LoVo (cell line): ENCODE data around the gene PCGF2.

Experiments
- DNase-seq: peaks from one replicate; pipeline ENCODE4 v3.0.0-alpha.2; 2016; ENCODE audit warnings: low spot score

PCGF2 gene

DNA sequence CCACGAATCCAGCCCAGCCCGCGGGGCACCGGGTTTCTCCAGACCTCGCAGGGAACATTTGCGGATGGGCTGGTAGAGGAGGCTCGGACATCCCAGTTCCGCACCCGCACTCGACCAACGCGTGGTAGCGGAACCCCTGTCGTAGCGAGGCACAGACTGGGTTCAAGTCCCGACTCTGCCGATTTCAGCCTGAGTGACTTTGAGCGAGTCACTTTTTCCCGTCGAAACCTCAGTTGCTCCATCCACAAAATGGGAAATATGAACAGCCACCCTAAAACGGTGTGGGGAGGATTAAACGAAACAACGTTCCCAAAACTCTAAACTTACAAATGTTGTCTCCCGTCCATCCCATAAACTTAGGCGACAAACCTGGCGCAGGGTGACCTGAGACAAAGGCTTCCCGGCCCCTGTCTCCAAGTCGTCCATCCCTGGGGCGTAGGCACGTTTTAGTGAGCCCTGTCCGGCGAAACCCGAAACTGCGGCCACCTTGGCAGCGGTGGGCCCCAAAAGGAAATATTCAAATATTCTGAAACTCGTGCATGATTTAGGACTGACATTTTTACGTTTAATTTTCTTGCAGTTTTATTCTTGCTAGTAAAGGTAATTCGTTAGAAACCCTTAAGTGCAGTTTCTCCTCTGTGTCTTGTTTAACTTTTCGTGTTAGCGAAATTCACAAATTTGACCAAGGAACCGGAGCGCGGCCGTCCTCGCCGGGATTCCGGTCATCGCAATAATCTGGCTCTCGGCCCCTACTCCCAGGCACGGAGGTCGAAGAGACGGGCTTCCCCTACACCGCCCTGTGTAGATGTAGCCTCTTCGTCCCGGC is 45.0 kb downstream of the PCGF2 start:
- peak; percentile 8 for DNase-seq

DNA sequence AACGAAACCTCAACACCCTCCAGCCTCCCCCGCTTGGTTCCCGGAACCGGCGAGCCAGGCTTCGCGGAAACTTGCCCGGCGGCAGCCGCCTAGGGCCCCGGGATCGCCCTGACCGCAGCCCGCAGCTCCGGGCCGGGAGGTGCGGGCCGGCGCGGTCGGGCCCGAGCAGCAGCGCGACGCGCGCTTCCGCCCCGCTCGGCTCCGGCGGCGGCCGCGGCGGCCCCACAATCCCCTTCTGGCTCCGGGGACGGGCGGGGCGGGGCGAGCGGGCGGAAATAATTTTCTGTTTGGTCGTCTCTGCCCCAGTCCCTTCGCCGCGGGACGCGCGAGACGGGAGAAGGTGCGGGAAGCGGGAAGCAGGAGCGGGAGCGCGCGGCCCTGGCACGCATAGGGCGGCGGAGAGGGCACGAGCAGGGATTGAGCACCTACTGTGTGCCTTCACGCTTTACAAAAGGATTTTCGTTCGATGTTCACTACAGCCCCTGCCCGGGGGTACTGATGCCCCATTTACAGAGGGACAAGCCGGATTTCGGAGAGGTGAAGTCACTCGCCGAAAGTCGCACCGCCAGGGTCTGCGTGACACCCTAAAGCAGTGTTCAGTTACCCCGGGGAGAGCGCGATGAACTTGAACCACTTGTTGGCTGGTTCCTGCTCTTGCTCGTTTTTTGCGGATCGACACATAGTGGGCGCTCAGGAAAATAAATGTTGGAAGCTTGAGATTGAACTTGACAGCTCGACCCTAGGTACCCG is 45.8 kb downstream of the PCGF2 start:
- DNase-seq, result peak; percentile 83

DNA sequence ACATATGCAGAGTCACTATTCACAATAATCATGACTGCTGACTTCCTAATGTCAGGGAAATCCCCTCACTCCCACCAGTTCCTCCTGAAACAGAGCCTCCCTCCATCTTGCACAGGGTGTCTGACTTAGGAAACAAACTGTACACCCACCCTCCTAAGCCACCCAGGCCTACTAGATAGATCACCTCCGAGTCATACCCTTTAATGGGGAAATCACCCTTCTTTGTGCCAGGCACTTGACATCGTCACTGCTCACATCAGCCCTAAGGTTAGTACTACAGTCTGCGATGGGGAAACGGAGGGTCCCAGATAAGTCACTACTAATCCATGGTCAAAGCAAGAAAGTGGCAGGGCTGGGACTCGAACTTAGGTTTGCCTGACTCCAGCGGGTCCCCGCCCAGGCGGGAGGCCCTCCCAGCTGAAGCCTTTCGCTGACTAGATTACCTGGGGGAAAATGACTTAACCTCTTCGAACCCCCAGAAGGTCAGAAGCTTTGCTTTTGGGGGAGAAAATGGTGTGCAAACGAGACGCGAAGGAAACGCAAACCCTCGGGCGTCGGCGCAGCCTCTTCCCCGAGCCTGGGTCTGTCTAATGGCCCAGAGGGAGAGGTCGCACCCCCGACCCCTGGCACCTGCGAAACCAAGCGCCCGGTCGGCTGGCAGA is 46.5 kb downstream of the PCGF2 start:
- DNase-seq, result peak; percentile 30

DNA sequence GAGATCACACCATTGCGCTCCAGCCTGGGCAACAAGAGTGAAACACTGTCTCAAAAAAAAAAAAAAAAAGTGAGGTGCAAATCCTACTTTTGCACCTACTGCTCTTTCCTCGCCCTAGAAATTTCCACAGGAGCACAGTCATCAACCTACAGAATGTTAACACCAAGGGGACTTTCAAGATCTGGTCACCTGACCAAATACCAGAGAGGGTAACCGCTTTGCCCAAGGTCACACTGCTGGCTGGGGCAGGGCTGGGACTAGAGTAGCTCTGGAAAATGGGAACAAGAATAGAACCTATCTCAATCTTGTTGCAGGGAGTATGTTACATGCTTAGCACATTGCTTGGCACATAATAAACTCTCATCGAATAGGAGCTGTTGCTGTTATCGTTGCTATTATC is 49.4 kb downstream of the PCGF2 start:
- DNase-seq, result no peak

DNA sequence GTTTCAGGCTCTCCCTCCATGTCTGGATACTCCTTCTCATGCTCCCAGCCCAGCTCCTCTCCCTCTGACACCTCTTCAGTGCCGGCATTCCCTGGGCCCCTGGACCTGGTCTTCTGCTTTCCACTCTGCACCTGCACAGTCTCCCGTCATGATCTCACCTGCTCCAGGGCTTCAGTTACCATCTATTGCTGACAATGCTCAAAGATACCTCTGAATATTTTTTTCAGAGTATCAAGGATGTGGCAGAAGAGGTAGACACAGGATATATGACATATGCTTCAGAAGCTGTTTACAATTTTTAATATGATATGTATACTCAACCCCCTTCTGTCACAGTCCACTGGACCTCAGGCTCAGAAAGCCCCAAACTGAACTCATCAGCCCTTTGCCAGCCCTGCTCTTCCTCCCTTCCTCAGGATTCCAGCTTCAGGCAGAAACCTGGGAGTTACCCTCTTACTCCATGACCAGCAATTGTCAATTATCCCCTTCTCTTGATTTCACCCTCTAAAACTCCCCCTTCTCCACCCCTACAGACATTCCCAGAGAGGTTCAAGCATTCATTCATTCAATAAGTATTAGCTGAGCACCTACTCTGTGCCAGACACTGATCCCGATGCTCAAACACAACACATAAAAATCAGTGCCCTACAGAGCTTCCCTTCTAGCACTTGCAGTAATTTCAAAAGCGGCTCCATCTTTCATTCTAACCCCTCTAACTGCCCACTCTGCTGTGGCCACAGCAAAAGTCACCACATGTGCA is 50.9 kb downstream of the PCGF2 start:
- no peak for DNase-seq

DNA sequence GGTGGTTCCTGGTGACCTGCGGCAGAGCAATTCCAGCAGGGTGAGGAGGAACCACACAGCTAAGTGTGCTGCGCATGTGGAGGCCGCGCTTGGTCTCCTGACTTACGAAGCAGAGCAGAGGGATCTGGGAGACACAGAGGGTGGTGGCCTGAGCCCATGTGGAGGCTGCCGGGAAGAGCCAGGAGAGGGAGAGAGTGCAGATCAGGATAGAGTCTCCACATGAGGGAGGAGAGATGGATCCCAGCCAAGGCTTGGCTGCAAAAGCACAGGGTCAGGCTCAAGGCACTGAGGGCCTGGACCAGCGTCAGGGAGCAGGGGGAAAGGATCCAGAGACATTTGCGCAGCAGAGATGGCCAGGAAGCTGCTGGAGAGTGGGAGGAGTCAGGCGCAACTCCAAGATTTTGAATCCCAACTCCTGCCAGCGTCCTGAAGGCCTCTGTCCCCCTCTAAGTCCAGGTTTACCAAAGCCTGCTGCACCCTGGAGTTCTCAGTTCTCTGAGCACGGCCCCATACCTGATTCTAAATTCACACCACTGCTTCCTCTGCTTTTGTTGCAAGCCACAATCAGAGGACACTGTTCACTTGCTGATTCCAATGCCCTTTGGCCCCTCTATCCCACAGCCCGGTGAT is 54.3 kb downstream of the PCGF2 start:
- DNase-seq, result no peak

DNA sequence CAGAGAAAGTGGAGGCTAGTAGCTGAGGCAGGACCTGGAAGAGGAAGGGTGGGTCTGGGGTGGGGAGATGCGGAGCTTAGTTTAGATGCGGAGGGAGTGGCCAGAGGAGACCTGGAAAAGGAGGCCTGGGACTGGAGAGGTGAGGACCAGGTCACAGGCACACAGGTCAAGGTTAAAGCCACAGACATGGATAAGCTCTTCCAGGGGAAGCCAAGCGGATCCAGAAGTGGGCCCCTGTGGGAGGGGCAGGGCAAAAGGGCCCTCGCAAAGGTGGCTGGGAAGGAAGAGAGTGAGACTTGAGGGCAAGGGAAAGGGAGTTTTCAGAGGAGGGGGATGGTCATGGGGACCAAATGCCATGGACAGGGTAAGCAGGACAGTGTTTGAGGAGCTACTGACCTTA is 57.0 kb downstream of the PCGF2 start:
- DNase-seq, result no peak

DNA sequence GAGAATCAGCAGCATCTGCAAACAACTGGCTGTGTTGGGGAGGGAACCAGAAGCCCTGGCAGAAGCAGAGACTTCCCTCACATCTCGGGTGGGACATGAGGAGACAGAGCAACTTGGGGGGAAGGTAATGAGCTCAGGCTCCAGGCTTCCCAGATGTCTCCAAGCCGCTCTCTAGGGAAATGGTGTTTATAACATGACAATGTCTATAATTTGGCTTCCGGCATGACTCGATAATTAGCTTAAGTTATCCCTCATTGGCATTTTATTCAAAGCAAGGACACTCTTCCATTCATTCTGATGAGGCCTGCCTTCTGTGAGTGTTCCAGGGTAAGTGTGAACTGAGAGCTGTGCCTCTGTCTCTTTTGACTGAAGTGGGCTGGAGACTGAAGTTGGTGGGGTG is 57.8 kb downstream of the PCGF2 start:
- no peak for DNase-seq

DNA sequence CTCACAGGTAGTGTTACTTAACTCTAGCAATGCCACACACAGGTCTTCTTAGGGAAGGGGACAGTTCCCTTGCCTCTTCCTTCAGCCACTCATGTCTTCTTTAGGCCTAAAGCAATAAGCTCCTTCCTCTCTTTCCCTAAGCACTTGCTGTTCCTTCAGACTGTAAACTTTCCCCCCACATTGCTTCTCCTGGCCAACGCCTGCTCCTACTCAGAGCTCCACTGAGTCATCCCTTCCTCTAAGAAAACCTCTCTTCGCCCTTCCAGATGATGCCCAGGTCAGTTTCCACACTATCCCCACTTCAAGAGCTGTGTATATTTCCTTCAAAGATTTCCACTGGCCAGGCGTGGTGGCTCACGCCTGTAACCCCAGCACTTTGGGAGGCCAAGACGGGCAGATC is 60.9 kb downstream of the PCGF2 start:
- DNase-seq, result no peak

DNA sequence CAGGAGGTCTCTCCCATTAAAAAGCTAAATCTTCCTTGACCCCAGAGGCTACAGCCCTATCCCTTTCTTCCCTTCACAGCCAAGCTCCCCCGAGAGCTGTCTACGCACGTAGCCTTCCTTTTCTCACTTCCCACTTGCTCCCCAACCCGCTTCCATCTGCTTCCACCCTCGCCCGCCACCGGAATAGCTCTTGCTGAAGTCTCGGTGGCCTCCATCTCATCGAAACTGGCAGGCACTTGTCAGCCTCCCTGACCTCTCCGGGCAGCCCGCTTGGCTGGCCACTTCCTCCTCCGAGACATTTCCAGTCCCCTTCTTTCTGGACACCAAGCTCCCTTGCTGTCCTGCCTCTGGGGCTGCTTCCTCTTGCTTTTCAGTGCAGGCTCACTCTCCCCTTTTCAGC is 62.6 kb downstream of the PCGF2 start:
- DNase-seq, result no peak
